Activated CD4-positive, CD25-positive, alpha-beta regulatory T cell treated with anti-CD3 and anti-CD28 coated beads, Interleukin-2, amount 50 U/mL, for 16 hours (primary cell): Measurements from ENCODE around the gene SLC44A5.
"Not testable (repeated sequence)": the region's sequence is repeated elsewhere in the genome, so short reads cannot be mapped to it uniquely, and the experiment has no call there.

ENCODE experiments used
- DNase-seq: peaks from one replicate; pipeline ENCODE4 v3.0.0-alpha.2; 2020; ENCODE audit warnings: low read depth, low spot score

Gene SLC44A5

GRCh38 chr1:75461808-75462325 lies 149.0 kb downstream of the SLC44A5 start:
- DNase-seq, result no peak

- DNase-seq, result no peak
Measured at GRCh38 chr1:75449998-75450397, 160.9 kb downstream of the SLC44A5 start.

GRCh38 chr1:75444220-75444619 lies 166.7 kb downstream of the SLC44A5 start:
- DNase-seq, result no peak

GRCh38 chr1:75440274-75440673 lies 170.6 kb downstream of the SLC44A5 start:
- DNase-seq, result no peak

GRCh38 chr1:75438355-75438754 lies 172.6 kb downstream of the SLC44A5 start:
- no peak for DNase-seq

GRCh38 chr1:75431843-75432242 lies 179.1 kb downstream of the SLC44A5 start:
- DNase-seq, result no peak

- no peak for DNase-seq
Measured at GRCh38 chr1:75430526-75430925, 180.4 kb downstream of the SLC44A5 start.

GRCh38 chr1:75426688-75427087 lies 184.2 kb downstream of the SLC44A5 start:
- DNase-seq, result no peak

- no peak for DNase-seq
Measured at GRCh38 chr1:75425001-75425650, 185.8 kb downstream of the SLC44A5 start.

GRCh38 chr1:75423616-75424015 lies 187.3 kb downstream of the SLC44A5 start:
- no peak for DNase-seq

GRCh38 chr1:75423136-75423535 lies 187.8 kb downstream of the SLC44A5 start:
- no peak for DNase-seq

GRCh38 chr1:75421371-75421770 lies 189.5 kb downstream of the SLC44A5 start:
- DNase-seq, result no peak

GRCh38 chr1:75415187-75415586 lies 195.7 kb downstream of the SLC44A5 start:
- DNase-seq, result no peak

GRCh38 chr1:75412616-75413015 lies 198.3 kb downstream of the SLC44A5 start:
- DNase-seq, result no peak

- not testable (repeated sequence) for DNase-seq
Measured at GRCh38 chr1:75404681-75405080, 206.2 kb downstream of the SLC44A5 start.

- DNase-seq, result not testable (repeated sequence)
Measured at GRCh38 chr1:75403147-75403646, 207.7 kb downstream of the SLC44A5 start.

- no peak for DNase-seq
Measured at GRCh38 chr1:75400716-75401115, 210.2 kb downstream of the SLC44A5 start.

- DNase-seq, result no peak
Measured at GRCh38 chr1:75396745-75397144, 214.2 kb downstream of the SLC44A5 start.

GRCh38 chr1:75396260-75396659 lies 214.7 kb downstream of the SLC44A5 start:
- no peak for DNase-seq

- DNase-seq, result no peak
Measured at GRCh38 chr1:75394386-75395139, 216.4 kb downstream of the SLC44A5 start.

GRCh38 chr1:75392278-75392677 lies 218.6 kb downstream of the SLC44A5 start:
- DNase-seq, result no peak

- not testable (repeated sequence) for DNase-seq
Measured at GRCh38 chr1:75375476-75376447, 235.2 kb downstream of the SLC44A5 start.
